ENCODE data around the gene TSC1.

GRCh38 chr9:132948482-132949050 lies 4.2 kb upstream of the TSC1 start:
- no peak for TF ChIP-seq FOXP2 (optimal IDR thresholded peaks at IDR 0.05; ENCODE audit: control extremely low read depth, extremely low read length, insufficient read depth)
- TF ChIP-seq POLR2AphosphoS5 (IDR thresholded peaks at IDR 0.05; ENCODE audit: borderline replicate concordance, low read depth, low read length) = no peak
